Measurements from ENCODE around the gene ABR. TPM values are rescaled to one million over a fixed set of nuclear protein-coding genes. Genes with fewer than 3 reads are reported as not detected.

ABR gene
- total RNA-seq, 1 donor from 2014 or later = 70.9 TPM

GRCh38 chr17:1226308-1226707, 46.5 kb upstream of the ABR start:
- Histone ChIP-seq H3K79me2 (ENCODE audit: insufficient read depth, low read length) (no peaks in the 10 kb centered on the region), H3K36me3 (ENCODE audit: insufficient read depth, low read length) (no peaks in the 10 kb centered on the region), H3K27me3 (ENCODE audit: insufficient read depth, low read length) (peaks cover 43% of the 10 kb centered on the region), H4K20me1 (ENCODE audit: insufficient read depth, low read length) (no peaks in the 10 kb centered on the region), H3K4me2 (ENCODE audit: low read length) (no peak overlapping the region), H3K9ac (ENCODE audit: low read length) (no peak overlapping the region), H3K27ac (ENCODE audit: low read depth, low read length) (no peak overlapping the region), H3K4me1 (ENCODE audit: insufficient read depth, low read length) (no peaks in the 10 kb centered on the region), H3K9me3 (ENCODE audit: insufficient read depth, low read depth, low read length) (no peaks in the 10 kb centered on the region), H3K4me3 (ENCODE audit: insufficient read depth, low read depth, low read length) (no peak overlapping the region), H2AFZ (ENCODE audit: low read depth, low read length) (no peak overlapping the region)
- H3K36me3 Mint-ChIP-seq (ENCODE audit: low read depth, unreplicated experiment) = no peaks in the 10 kb centered on the region
- H3K9me3 Mint-ChIP-seq (ENCODE audit: unreplicated experiment) = peaks cover 5% of the 10 kb centered on the region
- DNase-seq (ENCODE audit: low read depth) (no peak), FAIRE-seq (no peak)
- no peak for TF ChIP-seq EZH2 (IDR thresholded peaks at IDR 0.05; ENCODE audit: insufficient read depth, low read length)
- H3K4me3 Mint-ChIP-seq (ENCODE audit: unreplicated experiment) = no peak overlapping the region
- peaks cover 59% of the 10 kb centered on the region for H3K27me3 Mint-ChIP-seq (ENCODE audit: low read depth, unreplicated experiment)
- H3K27ac Mint-ChIP-seq (ENCODE audit: unreplicated experiment) = no peak overlapping the region
- H3K4me1 Mint-ChIP-seq (ENCODE audit: low read depth, unreplicated experiment) = no peaks in the 10 kb centered on the region

DNA sequence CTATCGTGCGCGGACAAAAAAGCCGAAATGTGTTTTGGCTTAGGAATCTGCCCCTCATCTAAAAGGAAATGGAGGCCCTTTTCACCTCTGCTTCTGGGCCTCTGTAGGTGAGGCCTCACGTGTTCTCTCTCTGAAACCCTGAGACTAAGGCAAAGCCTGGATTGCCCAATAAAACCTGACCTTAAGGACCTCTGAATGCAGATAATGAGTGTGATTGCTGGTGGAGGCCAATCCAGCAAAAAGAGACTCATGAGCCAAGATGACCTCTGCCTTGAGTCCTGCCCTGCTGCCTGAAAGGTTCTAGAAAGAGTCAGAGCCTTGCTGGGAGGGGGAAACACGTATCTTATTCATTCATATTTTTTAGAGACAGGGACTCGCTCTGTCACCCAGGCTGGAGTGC, 44.5 kb upstream of the ABR start:
- FAIRE-seq (no peak), DNase-seq (ENCODE audit: low read depth) (no peak)
- H3K9me3 ChIP-seq (ENCODE audit: insufficient read depth, low read depth, low read length) = peaks cover 2% of the 10 kb centered on the region

GRCh38 chr17:1223662-1224061, 43.9 kb upstream of the ABR start:
- Mint-ChIP-seq H3K9me3 (ENCODE audit: unreplicated experiment) (peaks cover 5% of the 10 kb centered on the region), H3K36me3 (ENCODE audit: low read depth, unreplicated experiment) (no peaks in the 10 kb centered on the region), H3K4me1 (ENCODE audit: low read depth, unreplicated experiment) (no peaks in the 10 kb centered on the region), H3K4me3 (ENCODE audit: unreplicated experiment) (no peak overlapping the region), H3K27me3 (ENCODE audit: low read depth, unreplicated experiment) (peaks cover 55% of the 10 kb centered on the region), H3K27ac (ENCODE audit: unreplicated experiment) (no peak overlapping the region)
- TF ChIP-seq, protein P1, sequence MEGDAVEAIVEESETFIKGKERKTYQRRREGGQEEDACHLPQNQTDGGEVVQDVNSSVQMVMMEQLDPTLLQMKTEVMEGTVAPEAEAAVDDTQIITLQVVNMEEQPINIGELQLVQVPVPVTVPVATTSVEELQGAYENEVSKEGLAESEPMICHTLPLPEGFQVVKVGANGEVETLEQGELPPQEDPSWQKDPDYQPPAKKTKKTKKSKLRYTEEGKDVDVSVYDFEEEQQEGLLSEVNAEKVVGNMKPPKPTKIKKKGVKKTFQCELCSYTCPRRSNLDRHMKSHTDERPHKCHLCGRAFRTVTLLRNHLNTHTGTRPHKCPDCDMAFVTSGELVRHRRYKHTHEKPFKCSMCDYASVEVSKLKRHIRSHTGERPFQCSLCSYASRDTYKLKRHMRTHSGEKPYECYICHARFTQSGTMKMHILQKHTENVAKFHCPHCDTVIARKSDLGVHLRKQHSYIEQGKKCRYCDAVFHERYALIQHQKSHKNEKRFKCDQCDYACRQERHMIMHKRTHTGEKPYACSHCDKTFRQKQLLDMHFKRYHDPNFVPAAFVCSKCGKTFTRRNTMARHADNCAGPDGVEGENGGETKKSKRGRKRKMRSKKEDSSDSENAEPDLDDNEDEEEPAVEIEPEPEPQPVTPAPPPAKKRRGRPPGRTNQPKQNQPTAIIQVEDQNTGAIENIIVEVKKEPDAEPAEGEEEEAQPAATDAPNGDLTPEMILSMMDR (IDR thresholded peaks at IDR 0.05; ENCODE audit: insufficient read depth, low read depth, low read length) = no peak
- no peak for TF ChIP-seq EZH2 (IDR thresholded peaks at IDR 0.05; ENCODE audit: insufficient read depth, low read length)
- Histone ChIP-seq H3K27ac (ENCODE audit: low read depth, low read length) (no peak overlapping the region), H3K9ac (ENCODE audit: low read length) (no peak overlapping the region), H3K79me2 (ENCODE audit: insufficient read depth, low read length) (no peaks in the 10 kb centered on the region), H3K4me2 (ENCODE audit: low read length) (no peak overlapping the region), H3K4me1 (ENCODE audit: insufficient read depth, low read length) (no peaks in the 10 kb centered on the region), H2AFZ (ENCODE audit: low read depth, low read length) (no peak overlapping the region), H3K36me3 (ENCODE audit: insufficient read depth, low read length) (no peaks in the 10 kb centered on the region), H3K4me3 (ENCODE audit: insufficient read depth, low read depth, low read length) (no peak overlapping the region), H3K9me3 (ENCODE audit: insufficient read depth, low read depth, low read length) (peaks cover 2% of the 10 kb centered on the region), H4K20me1 (ENCODE audit: insufficient read depth, low read length) (no peaks in the 10 kb centered on the region), H3K27me3 (ENCODE audit: insufficient read depth, low read length) (peaks cover 42% of the 10 kb centered on the region)
- DNase-seq (ENCODE audit: low read depth) (no peak), FAIRE-seq (no peak)

More for the DNA sequence above, 44.5 kb upstream of the ABR start:
- H3K4me2 ChIP-seq (ENCODE audit: low read length) = no peak overlapping the region
- H3K9ac ChIP-seq (ENCODE audit: low read length) = no peak overlapping the region
- TF ChIP-seq EZH2 (IDR thresholded peaks at IDR 0.05; ENCODE audit: insufficient read depth, low read length) = no peak
- TF ChIP-seq, protein P1 (IDR thresholded peaks at IDR 0.05; ENCODE audit: insufficient read depth, low read depth, low read length) = no peak
- H3K4me3 ChIP-seq (ENCODE audit: insufficient read depth, low read depth, low read length) = no peak overlapping the region
- no peak overlapping the region for H3K27ac ChIP-seq (ENCODE audit: low read depth, low read length)
- H3K4me1 ChIP-seq (ENCODE audit: insufficient read depth, low read length) = no peaks in the 10 kb centered on the region
- no peak overlapping the region for H2AFZ ChIP-seq (ENCODE audit: low read depth, low read length)
- peaks cover 42% of the 10 kb centered on the region for H3K27me3 ChIP-seq (ENCODE audit: insufficient read depth, low read length)
- H3K4me3 Mint-ChIP-seq (ENCODE audit: unreplicated experiment) = no peak overlapping the region
- H3K27ac Mint-ChIP-seq (ENCODE audit: unreplicated experiment) = no peak overlapping the region
- H3K27me3 Mint-ChIP-seq (ENCODE audit: low read depth, unreplicated experiment) = peaks cover 54% of the 10 kb centered on the region
- no peaks in the 10 kb centered on the region for H3K79me2 ChIP-seq (ENCODE audit: insufficient read depth, low read length)
- no peaks in the 10 kb centered on the region for H3K36me3 ChIP-seq (ENCODE audit: insufficient read depth, low read length)
- no peaks in the 10 kb centered on the region for H3K4me1 Mint-ChIP-seq (ENCODE audit: low read depth, unreplicated experiment)
- H4K20me1 ChIP-seq (ENCODE audit: insufficient read depth, low read length) = no peaks in the 10 kb centered on the region
- peaks cover 5% of the 10 kb centered on the region for H3K9me3 Mint-ChIP-seq (ENCODE audit: unreplicated experiment)
- no peaks in the 10 kb centered on the region for H3K36me3 Mint-ChIP-seq (ENCODE audit: low read depth, unreplicated experiment)

All from astrocyte (in vitro differentiated cells and primary cell).